Iris pigment epithelial cell (primary cell): Measurements from ENCODE around the gene WDR18.
"Not testable (repeated sequence)": the region's sequence is repeated elsewhere in the genome, so short reads cannot be mapped to it uniquely, and the experiment has no call there.

Experiments used
- DNase-seq: peaks from one replicate; pipeline ENCODE4 v3.0.0-alpha.2; 2011; ENCODE audit warnings: low read depth

Gene WDR18

GRCh38 chr19:950352-951066, 33.6 kb upstream of the WDR18 start:
- DNase-seq = no peak

DNA sequence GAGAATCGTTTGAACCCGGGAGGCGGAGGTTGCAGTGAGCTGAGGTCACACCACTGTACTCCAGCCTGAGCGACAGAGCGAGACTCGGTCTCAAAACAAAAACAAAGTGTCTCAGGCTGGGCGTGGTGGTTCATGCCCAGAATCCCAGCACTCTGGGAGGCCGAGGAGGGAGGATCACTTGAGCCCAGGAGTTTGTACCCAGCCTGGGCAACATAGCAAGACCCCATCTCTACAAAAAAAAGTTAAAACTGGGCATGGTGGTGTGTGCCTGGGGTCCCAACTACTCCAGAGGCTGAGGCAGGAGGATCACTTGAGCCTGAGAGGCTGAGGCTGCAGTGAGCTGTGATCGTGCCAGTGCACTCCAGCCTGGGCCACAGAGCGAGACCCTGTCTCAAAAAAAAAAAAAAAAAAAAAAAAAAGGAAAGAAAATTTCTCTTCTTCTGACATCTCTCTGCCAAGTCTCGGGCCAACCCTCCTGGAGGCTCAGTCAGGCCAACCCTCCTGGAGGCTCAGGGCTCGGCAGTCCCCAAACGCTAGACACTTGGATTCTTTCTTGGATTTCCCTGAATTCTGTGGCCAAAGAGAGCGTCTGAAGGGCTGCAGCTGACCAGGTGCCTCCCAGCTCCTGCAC, 32.0 kb upstream of the WDR18 start:
- no peak for DNase-seq

DNA sequence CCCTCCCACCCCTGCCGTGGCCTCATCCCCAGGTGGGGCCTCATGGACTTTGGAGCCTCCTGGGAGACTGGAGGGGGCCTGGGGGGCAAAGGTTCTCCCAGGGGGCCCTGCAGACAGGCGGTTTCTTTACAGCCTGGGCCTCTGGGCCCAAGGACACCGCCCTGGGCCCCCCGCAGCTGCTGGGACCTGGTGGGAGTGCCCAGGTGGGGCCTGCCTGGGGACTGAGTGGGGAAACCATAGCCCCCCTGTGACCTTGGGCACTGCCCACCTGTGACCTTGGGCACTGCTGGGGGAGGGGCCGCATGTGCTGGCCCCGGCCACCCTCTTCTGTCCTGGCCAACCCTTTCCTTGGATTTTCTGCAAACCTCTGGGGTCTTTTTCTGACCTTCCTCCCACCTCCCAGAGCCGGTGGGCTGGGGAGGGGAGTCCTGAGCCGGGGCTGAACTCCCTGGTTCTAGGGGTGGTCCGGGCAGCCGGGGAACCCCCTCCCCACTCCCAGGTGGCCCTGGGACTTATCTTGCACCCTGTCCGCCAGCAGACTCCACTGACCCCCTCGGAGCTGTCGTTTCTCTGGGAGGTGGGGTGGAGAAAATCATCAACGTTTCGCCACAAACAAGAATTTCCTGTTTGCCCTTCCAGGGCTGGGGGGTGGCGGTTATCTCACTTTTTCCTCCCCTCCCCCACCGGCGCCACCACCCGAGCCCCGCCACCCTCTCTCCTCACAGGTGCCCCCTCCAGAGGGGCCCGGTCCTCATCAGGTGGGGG, 31.3 kb upstream of the WDR18 start:
- DNase-seq = peak; percentile 60

- no peak for DNase-seq
Observed at GRCh38 chr19:953445-954271, 30.5 kb upstream of the WDR18 start.

- no peak for DNase-seq
Observed at GRCh38 chr19:954272-954671, 29.9 kb upstream of the WDR18 start.

DNA sequence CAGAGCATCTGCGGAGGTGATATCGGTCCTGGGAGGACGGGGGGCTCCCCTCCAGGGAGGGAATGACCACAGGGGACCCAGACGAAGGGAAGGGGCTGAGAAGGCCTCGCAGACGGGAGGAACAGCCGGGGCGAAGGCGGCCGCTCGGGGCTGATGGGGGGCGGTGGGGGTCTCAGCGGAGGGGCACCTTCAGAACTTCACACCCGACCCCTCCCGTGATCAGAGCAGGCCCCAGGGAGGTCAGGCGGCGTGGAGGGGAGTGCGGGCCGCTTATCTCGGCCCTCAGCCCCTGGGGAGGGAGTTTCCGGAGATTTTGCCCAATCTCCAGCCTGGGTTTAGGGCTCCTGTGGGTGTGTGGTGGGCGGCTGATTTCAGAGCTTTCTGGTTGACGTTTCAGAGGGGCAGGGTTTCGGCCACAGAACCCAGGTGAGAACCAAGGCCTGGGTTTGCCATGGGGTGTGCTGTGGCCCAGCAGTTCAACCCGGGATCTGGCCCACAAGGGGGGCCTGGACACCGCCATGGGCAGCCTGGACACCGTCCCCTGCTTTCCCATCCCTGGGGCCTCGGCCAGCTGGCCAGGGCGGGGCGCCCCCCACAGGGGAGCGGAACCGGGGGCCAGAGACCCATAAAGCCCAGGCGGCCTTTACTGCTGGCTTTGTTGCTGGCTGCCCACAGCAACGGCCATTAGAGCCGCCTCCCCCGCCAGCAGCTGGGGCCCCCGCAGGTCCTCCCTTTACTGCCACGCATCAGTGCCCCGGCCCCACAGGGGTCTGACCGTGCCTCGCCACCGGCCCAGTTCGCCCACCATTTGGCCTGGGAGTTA, 29.3 kb upstream of the WDR18 start:
- no peak for DNase-seq

DNA sequence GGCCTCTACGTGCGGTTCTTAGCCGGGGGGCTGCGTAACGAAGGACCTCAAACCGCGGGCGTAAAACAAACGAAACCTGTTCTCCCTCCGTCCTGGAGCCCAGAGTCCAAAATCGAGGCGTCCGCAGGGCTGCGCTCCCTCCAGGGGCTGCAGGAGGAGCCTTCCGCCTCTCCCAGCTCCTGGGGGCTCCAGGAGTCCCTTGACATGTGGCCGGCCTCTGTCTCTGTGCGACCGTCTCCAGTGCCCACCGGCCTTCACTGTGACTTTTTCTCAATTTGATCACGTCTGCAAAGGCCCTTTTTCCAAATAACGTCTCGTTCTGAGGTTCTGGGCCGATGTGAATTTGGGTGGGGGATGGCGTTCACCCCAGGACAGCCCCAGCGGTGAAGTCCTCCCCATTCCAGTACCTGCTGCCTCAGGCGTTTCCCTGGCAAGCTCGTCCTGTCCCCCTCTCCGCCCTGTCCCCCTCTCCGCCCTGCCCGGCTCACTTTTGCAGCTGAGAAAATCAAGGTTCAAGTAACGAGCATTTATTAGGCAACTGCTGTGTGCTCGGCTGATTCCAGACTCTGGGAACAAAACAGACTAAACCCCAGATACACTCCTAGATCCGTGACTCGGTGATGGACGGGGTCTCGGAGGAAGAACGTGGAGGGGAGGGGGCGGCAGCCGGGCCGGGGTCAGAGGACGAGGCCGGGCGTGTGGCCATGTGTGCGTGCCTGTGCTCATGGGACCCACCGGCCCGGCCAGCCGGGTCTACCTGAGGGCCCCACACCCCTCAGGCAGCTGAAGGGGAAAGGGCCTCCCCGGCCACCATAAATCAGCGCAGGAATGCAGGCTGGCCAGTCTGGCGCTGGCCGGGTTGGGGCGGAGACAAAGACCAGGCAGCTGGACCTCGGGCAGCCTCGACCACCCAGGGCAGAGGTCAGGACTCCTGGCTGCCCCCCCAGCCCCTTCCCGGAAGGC, 28.1 kb upstream of the WDR18 start:
- no peak for DNase-seq

- DNase-seq = peak; percentile 45
Observed at GRCh38 chr19:956766-957440, 27.2 kb upstream of the WDR18 start.

DNA sequence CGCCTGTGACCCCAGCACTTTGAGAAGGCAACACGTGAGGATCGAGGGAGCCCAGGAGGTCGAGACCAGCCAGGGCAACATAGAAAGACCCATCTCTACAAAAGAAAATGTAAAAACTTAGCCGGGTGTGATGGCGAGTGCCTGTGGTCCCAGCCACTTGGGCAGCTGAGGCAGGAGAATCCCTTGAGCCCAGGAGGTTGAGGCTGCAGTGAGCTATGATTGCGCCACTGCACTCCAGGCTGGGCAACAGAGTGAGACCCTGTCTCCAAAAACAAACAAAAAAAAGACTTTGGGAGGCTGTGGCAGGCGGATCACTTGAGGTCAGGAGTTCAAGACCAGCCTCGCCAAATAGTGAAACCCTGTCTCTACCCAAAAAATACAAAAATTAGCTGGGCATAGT, 26.6 kb upstream of the WDR18 start:
- DNase-seq = not testable (repeated sequence)

- peak; percentile 74 for DNase-seq
Observed at GRCh38 chr19:958967-959855, 24.9 kb upstream of the WDR18 start.

- no peak for DNase-seq
Observed at GRCh38 chr19:960020-960419, 24.1 kb upstream of the WDR18 start.

- DNase-seq = no peak
Observed at GRCh38 chr19:960601-960938, 23.6 kb upstream of the WDR18 start.

- DNase-seq = peak; percentile 70
Observed at GRCh38 chr19:961866-962620, 22.1 kb upstream of the WDR18 start.

DNA sequence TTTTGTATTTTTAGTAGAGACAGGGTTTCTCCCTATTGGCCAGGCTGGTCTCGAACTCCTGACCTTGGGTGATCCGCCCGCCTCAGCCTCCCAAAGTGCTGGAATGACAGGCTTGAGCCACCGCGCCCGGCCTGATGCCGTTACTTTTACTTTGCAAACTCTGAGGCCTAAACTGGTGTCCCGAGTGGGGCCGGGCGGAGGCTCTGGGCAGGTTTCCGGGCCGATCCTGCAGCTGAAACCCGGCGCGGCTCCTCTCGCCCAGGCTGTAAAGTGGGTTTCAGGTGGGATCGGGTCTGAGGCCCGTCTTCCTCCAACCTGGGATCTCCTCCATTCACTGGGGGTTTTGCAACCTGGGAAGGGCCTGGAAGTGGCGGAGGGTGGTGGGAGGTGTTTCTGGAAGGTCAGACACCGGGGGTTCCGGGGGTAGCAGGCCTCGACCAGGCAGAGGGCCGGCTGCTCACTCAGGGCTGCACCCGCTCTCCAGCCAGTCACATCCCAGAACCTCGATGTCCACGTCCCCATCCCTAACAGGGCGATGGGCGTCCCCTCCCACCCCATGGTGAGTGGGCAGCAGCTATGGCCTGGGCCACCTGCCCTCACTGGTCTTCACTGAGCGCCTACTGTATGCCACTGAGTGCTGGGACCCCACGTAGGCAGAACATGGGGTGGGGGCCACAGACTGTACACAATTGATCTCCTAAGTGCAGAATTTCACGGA, 21.3 kb upstream of the WDR18 start:
- DNase-seq = no peak

DNA sequence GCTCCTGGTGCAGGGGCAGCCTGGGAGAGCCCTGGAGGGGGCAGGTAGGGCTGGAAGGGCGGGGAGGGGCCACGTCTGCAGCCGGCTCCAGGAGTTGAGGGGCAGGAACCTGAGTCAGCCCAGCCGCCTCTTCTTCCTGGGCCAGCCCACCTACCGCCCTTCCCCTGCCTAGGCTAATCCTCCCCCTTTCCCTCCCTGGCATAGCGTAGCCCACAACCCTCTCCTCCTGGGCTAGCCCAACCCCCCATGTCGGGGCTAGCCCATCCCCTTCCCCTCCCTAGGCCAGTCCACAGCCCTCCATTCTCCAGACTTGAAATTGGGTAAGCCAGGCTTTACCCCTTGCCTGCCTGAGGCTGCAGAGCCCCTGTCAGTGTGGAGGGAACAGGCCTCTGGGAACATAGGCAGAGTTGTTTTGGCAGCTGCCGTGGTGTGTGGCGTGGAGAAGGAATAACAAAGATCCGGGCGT, 20.6 kb upstream of the WDR18 start:
- no peak for DNase-seq

DNA sequence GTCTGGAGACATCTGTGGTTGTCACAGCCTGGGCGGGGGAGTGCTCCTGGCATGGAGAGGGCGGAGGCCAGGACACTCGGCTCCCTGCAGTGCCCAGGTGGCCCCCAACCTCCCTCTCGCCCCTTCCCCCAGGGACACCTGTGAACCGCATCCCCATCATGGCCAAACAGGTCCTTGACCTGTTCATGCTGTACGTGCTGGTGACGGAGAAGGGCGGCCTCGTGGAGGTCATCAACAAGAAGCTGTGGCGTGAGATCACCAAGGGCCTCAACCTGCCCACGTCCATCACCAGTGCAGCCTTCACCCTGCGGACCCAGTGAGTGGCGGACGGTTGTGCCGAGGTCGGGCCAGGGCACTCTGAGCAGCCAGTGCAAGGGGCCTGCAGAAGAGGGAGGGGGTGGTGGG, 20.0 kb upstream of the WDR18 start:
- no peak for DNase-seq
